Measurements from ENCODE around the gene RPL35. TPM values are rescaled to one million over a fixed set of nuclear protein-coding genes. Genes with fewer than 3 reads are reported as not detected.
A peak's percentile ranks its signal among the peaks of the same experiment; 100 is the strongest.

RPL35 gene
- total RNA-seq, 3 donors from 2014 or later = 2,385 to 2,622 (median 2,487) TPM

- Mint-ChIP-seq H3K36me3 (ENCODE audit: insufficient read depth) (peaks cover 36% of the 10 kb centered on the region), H3K9me3 (no peaks in the 10 kb centered on the region), H3K4me3 (no peak overlapping the region), H3K27me3 (ENCODE audit: low read depth) (no peaks in the 10 kb centered on the region), H3K4me1 (ENCODE audit: low read depth) (no peaks in the 10 kb centered on the region)
- DNase-seq (no peak), ATAC-seq (no peak)
These were observed 20.5 kb upstream of the RPL35 start for GRCh38 chr9:124882231-124882630.

GRCh38 chr9:124881138-124881743, 19.5 kb upstream of the RPL35 start:
- H3K4me1 Mint-ChIP-seq (ENCODE audit: low read depth) = peaks cover 3% of the 10 kb centered on the region
- ATAC-seq (no peak), DNase-seq (no peak)
- peaks cover 31% of the 10 kb centered on the region for H3K36me3 Mint-ChIP-seq (ENCODE audit: insufficient read depth)
- H3K27me3 Mint-ChIP-seq (ENCODE audit: low read depth) = no peaks in the 10 kb centered on the region
- no peaks in the 10 kb centered on the region for H3K9me3 Mint-ChIP-seq
- no peak overlapping the region for H3K4me3 Mint-ChIP-seq

GRCh38 chr9:124880501-124880900, 18.7 kb upstream of the RPL35 start:
- no peak overlapping the region for H3K4me3 Mint-ChIP-seq
- ATAC-seq = no peak
- H3K4me1 Mint-ChIP-seq (ENCODE audit: low read depth) = peaks cover 3% of the 10 kb centered on the region
- H3K36me3 Mint-ChIP-seq (ENCODE audit: insufficient read depth) = peaks cover 25% of the 10 kb centered on the region
- DNase-seq = no peak
- no peaks in the 10 kb centered on the region for H3K9me3 Mint-ChIP-seq
- no peaks in the 10 kb centered on the region for H3K27me3 Mint-ChIP-seq (ENCODE audit: low read depth)

- Mint-ChIP-seq H3K27me3 (ENCODE audit: low read depth) (no peaks in the 10 kb centered on the region), H3K36me3 (ENCODE audit: insufficient read depth) (peaks cover 29% of the 10 kb centered on the region), H3K4me1 (ENCODE audit: low read depth) (peaks cover 12% of the 10 kb centered on the region), H3K9me3 (no peaks in the 10 kb centered on the region), H3K4me3 (no peak overlapping the region)
- ATAC-seq = no peak
- DNase-seq = no peak
These were observed 17.5 kb upstream of the RPL35 start for GRCh38 chr9:124879226-124879625.

GRCh38 chr9:124878518-124878917, 16.8 kb upstream of the RPL35 start:
- no peaks in the 10 kb centered on the region for H3K27me3 Mint-ChIP-seq (ENCODE audit: low read depth)
- no peak for ATAC-seq
- H3K9me3 Mint-ChIP-seq = no peaks in the 10 kb centered on the region
- no peak overlapping the region for H3K4me3 Mint-ChIP-seq
- no peak for DNase-seq
- peaks cover 34% of the 10 kb centered on the region for H3K36me3 Mint-ChIP-seq (ENCODE audit: insufficient read depth)
- H3K4me1 Mint-ChIP-seq (ENCODE audit: low read depth) = peaks cover 19% of the 10 kb centered on the region

GRCh38 chr9:124878021-124878420, 16.3 kb upstream of the RPL35 start:
- H3K4me3 Mint-ChIP-seq = no peak overlapping the region
- no peak for ATAC-seq
- H3K4me1 Mint-ChIP-seq (ENCODE audit: low read depth) = peaks cover 24% of the 10 kb centered on the region
- DNase-seq = no peak
- H3K27me3 Mint-ChIP-seq (ENCODE audit: low read depth) = no peaks in the 10 kb centered on the region
- no peaks in the 10 kb centered on the region for H3K9me3 Mint-ChIP-seq
- peaks cover 39% of the 10 kb centered on the region for H3K36me3 Mint-ChIP-seq (ENCODE audit: insufficient read depth)

GRCh38 chr9:124877021-124877782, 15.4 kb upstream of the RPL35 start:
- Mint-ChIP-seq H3K9me3 (no peaks in the 10 kb centered on the region), H3K4me1 (ENCODE audit: low read depth) (peaks cover 32% of the 10 kb centered on the region), H3K4me3 (no peak overlapping the region), H3K36me3 (ENCODE audit: insufficient read depth) (peaks cover 41% of the 10 kb centered on the region), H3K27me3 (ENCODE audit: low read depth) (no peaks in the 10 kb centered on the region)
- ATAC-seq (no peak), DNase-seq (no peak)

GRCh38 chr9:124875501-124875900, 13.7 kb upstream of the RPL35 start:
- peaks cover 49% of the 10 kb centered on the region for H3K4me1 Mint-ChIP-seq (ENCODE audit: low read depth)
- H3K4me3 Mint-ChIP-seq = no peak overlapping the region
- H3K36me3 Mint-ChIP-seq (ENCODE audit: insufficient read depth) = peaks cover 49% of the 10 kb centered on the region
- ATAC-seq = no peak
- no peak for DNase-seq
- no peaks in the 10 kb centered on the region for H3K9me3 Mint-ChIP-seq
- no peaks in the 10 kb centered on the region for H3K27me3 Mint-ChIP-seq (ENCODE audit: low read depth)

GRCh38 chr9:124873664-124874063, 11.9 kb upstream of the RPL35 start:
- Mint-ChIP-seq H3K4me1 (ENCODE audit: low read depth) (peaks cover 52% of the 10 kb centered on the region), H3K27me3 (ENCODE audit: low read depth) (no peaks in the 10 kb centered on the region), H3K9me3 (no peaks in the 10 kb centered on the region), H3K4me3 (peak overlapping the region; percentile 97), H3K36me3 (ENCODE audit: insufficient read depth) (peaks cover 45% of the 10 kb centered on the region)
- DNase-seq = no peak
- ATAC-seq = no peak

GRCh38 chr9:124871156-124871561, 9.4 kb upstream of the RPL35 start:
- H3K4me1 Mint-ChIP-seq (ENCODE audit: low read depth) = peaks cover 59% of the 10 kb centered on the region
- no peak for DNase-seq

GRCh38 chr9:124870723-124871122, 9.0 kb upstream of the RPL35 start:
- no peak for ATAC-seq
- Mint-ChIP-seq H3K9me3 (no peaks in the 10 kb centered on the region), H3K4me3 (peak overlapping the region; percentile 97), H3K36me3 (ENCODE audit: insufficient read depth) (peaks cover 37% of the 10 kb centered on the region), H3K27me3 (ENCODE audit: low read depth) (no peaks in the 10 kb centered on the region), H3K4me1 (ENCODE audit: low read depth) (peaks cover 59% of the 10 kb centered on the region)
- DNase-seq = no peak

More at GRCh38 chr9:124871156-124871561, 9.4 kb upstream of the RPL35 start:
- H3K4me3 Mint-ChIP-seq = peak overlapping the region; percentile 97
- no peak for ATAC-seq
- no peaks in the 10 kb centered on the region for H3K27me3 Mint-ChIP-seq (ENCODE audit: low read depth)
- H3K9me3 Mint-ChIP-seq = no peaks in the 10 kb centered on the region
- H3K36me3 Mint-ChIP-seq (ENCODE audit: insufficient read depth) = peaks cover 37% of the 10 kb centered on the region

- H3K4me3 Mint-ChIP-seq = peak overlapping the region; percentile 97
- DNase-seq = peak; percentile 85
- H3K9me3 Mint-ChIP-seq = no peaks in the 10 kb centered on the region
- no peaks in the 10 kb centered on the region for H3K27me3 Mint-ChIP-seq (ENCODE audit: low read depth)
- peaks cover 56% of the 10 kb centered on the region for H3K4me1 Mint-ChIP-seq (ENCODE audit: low read depth)
- peaks cover 34% of the 10 kb centered on the region for H3K36me3 Mint-ChIP-seq (ENCODE audit: insufficient read depth)
- peak; percentile 61 to 62 for ATAC-seq
These were observed 8.3 kb upstream of the RPL35 start for GRCh38 chr9:124869986-124870560.

GRCh38 chr9:124869466-124869985, 7.8 kb upstream of the RPL35 start:
- Mint-ChIP-seq H3K4me1 (ENCODE audit: low read depth) (peaks cover 51% of the 10 kb centered on the region), H3K27me3 (ENCODE audit: low read depth) (no peaks in the 10 kb centered on the region), H3K36me3 (ENCODE audit: insufficient read depth) (peaks cover 29% of the 10 kb centered on the region), H3K9me3 (no peaks in the 10 kb centered on the region), H3K4me3 (peak overlapping the region; percentile 97)
- ATAC-seq (peak; percentile 27 to 35), DNase-seq (peak; percentile 25)

- H3K36me3 Mint-ChIP-seq (ENCODE audit: insufficient read depth) = peaks cover 26% of the 10 kb centered on the region
- ATAC-seq = peak; percentile 66 to 72
- peak overlapping the region; percentile 97 for H3K4me3 Mint-ChIP-seq
- H3K4me1 Mint-ChIP-seq (ENCODE audit: low read depth) = peaks cover 48% of the 10 kb centered on the region
- H3K27me3 Mint-ChIP-seq (ENCODE audit: low read depth) = no peaks in the 10 kb centered on the region
- peak; percentile 90 for DNase-seq
- H3K9me3 Mint-ChIP-seq = no peaks in the 10 kb centered on the region
These were observed 7.0 kb upstream of the RPL35 start for GRCh38 chr9:124868511-124869465.
